HG02840 (cell line): ENCODE data around the gene PPME1.

Experiments
- ATAC-seq: cut with Tn5 transposase; IDR thresholded peaks from one replicate; pipeline ENCODE4 v1.9.1; 2021; ENCODE audit warnings: mild to moderate bottlenecking, moderate library complexity, moderate number of reproducible peaks; ENCODE audit not compliant: unreplicated experiment, low FRiP score

The PPME1 gene

DNA sequence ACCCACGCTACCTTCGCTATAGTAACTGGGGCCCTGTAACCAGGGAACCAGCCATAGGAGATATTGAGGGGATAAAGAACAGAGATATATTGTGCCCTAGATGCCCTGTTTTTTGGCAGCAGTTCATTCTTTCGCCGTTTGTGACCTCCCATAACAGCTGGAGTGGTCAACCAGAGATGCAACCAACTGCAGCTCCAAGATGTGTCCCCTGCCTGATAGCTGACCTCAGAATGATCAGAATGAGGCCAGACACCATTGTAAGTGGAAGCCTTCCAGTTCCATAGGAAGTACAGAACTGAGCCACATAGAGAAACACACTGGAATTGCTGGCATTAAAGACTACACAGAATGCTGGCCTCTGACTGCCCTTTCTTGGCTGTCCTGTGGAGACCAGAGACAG lies 101.2 kb downstream of the PPME1 start:
- no peak for ATAC-seq

DNA sequence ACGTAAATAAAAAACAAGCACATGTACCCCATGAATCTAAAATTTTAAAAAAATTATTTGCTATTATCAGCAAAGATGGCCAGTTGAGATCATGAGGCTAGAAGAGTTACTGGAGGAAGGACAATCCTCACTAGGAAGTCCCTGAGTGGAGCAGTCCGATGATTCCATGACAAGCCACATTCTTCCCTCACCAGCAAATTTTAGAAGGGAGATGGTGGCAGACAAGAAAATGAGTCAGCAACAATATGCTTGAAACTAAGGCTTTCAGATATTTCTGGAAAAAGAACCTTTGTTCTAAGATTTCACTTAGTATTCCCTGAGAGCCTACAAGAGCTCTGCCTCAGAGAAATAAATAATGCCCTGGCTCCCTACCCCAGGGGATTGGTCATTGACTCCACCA lies 105.5 kb downstream of the PPME1 start:
- no peak for ATAC-seq

DNA sequence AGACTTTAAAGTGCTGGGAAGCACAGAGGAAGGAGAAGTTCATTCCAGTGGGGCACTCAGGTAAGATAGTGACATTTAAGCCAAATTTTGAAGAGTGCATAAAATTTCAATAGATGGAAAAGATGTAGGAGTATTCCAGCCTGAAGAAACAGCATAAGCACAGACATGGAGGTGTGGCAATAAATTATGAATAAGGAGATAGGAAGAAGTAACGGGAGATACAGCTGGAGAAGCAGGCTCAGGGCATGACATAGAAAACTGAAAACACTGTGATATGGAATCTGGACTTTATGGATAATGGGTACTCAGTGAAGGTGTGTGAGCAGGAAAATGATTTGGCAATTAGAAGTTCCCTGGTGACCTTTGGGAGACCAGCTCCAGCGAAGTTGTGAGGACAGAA lies 107.0 kb downstream of the PPME1 start:
- ATAC-seq: no peak

DNA sequence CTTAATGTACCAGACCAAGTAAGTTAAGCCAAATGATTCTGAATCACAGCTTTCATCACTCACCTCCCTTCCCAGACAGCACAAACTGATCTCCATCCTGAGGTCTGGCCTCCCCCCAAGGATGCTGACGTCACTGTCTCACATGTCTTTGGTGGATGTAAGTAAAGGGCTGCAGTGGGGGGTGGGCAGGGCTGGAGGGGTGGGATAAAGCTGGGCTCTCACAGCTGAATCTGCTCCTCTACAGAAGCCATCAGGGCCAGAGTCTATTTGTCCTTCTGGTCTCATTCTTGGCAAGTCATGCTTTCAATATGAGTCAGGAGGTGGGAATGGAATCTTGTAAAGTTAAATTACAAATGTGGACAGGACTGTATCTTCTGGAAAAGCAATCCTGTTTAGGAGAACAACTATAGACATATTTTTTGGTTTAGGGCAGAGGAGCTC lies 107.7 kb downstream of the PPME1 start:
- no peak for ATAC-seq

DNA sequence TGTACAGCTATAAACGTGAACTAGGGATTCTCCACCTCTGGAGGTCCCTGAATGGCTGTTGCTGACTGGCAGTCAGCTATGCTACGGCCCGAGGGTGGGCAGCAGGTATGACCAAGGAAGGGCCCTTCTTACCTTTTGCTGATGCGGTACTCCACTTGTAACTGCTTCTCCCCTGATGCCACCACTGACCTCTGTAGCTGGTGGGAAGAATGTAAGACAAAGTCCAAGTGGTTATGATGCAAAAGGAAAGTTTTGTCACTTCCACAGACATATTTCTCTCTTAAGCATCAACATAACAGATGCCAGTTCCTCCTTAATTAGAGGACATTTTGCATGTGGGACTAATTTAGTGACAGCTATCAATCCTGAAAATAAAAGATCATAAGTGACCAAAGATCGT lies 108.2 kb downstream of the PPME1 start:
- no peak for ATAC-seq

DNA sequence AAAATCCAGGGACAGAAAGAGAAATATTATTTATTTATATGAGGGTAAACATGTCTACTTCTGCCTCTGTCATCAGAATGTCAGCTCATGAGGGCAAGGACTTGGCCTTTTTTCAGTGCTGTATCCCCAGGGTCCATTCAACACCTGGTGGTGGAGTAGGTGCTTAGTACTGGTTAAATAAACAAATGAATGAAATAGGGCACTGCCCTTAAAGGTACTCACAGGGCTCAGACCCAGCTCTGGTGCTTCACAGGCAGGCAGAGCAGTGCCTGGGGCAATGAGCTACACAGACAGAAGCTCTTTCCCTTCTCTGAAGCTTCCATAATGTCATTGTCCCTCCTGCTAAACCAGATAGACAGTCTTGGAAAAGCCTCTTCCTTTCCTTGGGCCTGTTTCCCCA lies 109.4 kb downstream of the PPME1 start:
- ATAC-seq: no peak

DNA sequence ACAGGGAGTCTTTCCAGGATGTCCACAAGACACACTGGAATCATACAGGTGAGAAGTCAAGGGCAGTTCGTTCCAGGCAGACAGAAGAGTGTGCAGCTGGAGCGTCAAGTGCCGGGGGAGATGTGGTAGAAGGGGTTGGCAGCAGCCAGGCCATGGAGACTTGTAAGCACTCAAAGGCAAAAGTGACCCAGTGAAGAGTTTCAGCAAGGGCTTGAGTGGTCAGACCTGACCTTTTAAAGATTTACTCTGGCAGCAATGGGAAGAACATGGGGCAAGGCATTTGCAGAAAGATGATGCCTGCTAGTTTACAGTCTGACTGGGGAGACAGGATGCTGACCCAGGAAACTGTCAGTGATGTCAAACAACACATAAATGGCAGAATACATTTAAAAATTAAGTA lies 111.3 kb downstream of the PPME1 start:
- no peak for ATAC-seq

DNA sequence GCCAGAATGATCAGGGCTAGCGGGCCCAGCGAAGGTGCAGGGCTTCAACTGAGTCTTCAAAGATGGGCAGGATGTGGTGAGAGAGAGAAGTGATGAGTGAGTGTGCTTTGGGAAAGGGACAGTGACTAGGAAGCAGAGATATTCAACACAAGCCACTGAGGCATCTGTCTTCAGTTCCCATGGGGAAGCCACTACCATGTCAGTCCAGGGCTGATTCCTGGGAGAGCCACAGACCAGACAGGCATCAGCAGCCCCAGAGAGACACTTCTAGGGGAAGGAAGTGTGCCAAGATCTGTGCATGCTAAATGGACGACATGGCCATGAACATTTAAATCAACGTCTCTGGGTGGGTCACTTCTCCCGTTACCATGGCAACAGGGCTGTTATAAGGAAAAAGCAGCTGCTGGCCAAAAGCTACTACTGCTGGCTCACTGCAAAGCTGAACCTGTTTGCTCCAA lies 111.9 kb downstream of the PPME1 start:
- ATAC-seq: no peak

DNA sequence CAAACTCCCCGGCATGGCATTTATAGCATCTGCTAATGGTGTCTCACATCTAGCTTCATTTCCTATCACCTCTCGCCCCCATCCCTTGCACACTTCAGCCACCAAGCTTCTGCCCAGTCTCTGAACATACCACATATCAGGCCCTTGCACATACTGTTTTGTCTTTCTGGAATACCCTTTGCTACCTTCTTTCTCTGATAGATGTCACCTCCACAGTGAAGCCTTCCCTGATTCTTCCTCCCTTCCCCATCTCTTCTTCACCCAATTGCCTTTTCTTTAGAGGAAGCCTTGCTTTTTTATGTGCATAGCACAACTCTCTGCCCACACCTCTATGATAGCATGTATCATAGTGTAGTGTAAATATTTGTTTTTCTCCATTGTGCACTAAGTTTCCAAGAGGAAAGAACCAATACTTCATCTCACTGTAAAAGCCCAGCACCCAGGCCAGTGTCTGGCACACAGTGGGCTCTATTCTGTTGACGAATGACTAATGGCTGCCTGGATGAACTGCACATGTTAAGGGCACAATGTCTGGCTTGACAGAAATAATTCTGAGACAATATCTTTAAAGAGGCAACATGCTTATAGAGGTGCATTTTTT lies 112.6 kb downstream of the PPME1 start:
- ATAC-seq: no peak

DNA sequence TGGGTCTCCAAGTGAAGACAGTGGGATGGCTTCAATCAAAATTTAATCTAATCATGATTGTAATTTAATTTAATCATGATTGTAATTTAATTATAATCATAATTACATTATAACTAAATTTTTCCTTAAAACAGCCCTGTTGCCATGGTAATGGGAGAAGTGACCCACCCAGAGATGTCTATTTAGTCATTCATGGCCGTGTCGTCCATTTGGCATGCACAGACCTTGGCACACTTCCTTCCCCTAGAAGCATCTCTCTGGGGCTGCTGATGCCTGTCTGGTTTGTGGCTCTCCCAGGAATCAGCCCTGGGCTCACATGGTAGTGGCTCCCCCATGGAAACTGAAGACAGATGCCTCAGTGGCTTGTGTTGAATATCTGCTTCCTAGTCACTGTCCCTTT lies 113.4 kb downstream of the PPME1 start:
- no peak for ATAC-seq

DNA sequence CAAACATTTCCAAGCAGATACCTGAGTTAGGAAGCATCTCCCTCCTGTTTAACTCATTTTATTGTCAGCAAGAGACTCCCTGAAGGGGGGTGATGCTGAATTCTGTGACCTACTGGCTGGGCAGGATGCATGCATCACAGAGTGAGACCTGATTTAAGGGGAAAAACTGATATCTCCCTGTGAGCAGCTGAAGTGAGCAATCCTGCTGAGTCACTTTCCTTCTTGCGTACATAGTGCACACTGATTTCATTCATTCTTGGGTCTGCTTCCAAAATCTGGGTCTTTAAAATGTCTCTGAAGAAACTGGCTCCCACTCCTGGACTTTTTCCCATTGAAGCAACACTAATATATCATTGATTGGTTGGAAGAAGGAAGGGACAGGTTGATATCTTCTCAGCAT lies 117.1 kb downstream of the PPME1 start:
- ATAC-seq: no peak

DNA sequence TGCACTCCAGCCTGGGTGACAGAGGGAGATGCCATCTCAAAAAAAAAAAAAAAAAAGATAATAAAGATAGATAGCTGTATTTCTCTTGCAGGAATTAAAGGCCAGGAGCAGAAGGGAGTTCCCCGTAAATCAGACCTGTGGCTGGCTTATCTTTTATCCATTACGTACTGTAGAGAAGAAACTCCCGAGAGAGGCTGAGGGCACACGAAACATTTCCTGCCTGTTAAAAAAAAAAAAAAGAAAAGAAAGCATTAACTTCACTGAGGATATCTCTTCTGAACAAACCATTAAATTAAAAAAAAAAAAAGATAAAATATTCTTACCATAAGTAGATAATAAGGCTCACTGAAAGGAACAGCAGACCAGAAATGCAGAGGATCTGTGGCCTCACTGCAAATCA lies 117.8 kb downstream of the PPME1 start:
- no peak for ATAC-seq

DNA sequence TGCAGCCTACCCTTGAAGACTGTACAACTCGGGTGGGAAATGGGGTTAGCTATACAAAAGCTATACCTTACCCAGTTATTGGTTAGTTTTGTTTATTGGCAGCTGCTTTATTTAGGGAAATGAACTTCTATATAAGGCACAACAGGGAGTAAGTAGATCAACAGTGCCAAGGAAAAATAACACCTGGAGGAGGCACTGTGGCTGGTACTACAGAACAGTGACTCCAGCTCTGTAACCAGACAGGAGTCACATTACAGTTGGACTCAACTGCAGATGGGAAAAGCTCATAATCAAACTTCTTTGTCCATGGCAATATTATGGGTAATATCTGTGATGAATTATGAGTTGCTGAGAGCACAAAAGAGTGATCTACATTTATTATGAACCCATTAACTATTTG lies 126.4 kb downstream of the PPME1 start:
- no peak for ATAC-seq

DNA sequence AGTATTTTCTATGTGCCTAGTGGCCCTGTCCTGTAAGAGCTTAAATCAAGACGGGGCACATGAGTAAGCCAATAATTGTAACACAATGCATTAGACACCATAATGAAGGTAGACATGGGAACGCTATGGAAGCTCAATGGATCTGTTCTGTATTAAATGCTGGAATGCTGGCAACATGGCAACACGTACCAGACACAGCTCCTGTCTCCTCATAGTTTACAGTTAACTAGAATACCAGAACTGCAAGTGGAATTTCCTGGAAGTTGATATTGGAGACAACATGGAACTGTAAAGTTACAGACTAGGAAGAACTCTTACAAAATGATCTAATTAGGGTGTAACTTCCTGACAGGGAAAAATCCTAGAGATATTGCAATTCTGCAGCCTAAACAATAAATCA lies 127.9 kb downstream of the PPME1 start:
- no peak for ATAC-seq
